GM21381 (cell line): Measurements from ENCODE around the gene PRSS56.
A peak's percentile ranks its signal among the peaks of the same experiment; 100 is the strongest.

Source experiments
- ATAC-seq: cut with Tn5 transposase; IDR thresholded peaks from one replicate; pipeline ENCODE4 v1.9.1; 2021; ENCODE audit warnings: mild to moderate bottlenecking, moderate library complexity; ENCODE audit not compliant: unreplicated experiment

PRSS56 gene

DNA sequence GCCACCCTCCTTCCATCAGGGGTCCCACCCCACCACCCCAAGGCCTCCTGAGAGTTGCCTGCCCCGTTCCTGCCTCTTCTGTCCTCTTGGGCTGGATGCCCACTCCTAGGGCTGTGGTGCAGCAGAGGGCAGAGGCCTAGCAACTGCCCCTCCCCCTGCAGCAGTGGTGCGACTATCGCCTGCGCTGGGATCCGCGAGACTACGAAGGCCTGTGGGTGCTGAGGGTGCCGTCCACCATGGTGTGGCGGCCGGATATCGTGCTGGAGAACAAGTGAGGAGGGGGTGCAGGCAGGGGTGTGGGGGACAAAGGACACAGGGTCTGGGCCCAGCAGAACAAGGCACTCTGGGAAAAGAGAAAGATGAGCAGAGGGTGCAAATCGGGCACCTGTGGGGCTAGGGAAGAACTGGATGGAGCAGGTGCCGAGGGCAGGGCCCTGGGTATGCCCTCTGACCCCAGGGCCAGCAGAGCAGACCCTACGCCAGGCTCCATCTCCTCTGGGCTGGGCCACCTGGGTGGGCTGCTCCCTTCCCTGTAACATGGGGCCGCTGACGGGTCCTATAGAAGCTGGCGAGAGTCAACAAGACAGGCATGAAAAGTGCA, 20.4 kb downstream of the PRSS56 start:
- no peak for ATAC-seq

DNA sequence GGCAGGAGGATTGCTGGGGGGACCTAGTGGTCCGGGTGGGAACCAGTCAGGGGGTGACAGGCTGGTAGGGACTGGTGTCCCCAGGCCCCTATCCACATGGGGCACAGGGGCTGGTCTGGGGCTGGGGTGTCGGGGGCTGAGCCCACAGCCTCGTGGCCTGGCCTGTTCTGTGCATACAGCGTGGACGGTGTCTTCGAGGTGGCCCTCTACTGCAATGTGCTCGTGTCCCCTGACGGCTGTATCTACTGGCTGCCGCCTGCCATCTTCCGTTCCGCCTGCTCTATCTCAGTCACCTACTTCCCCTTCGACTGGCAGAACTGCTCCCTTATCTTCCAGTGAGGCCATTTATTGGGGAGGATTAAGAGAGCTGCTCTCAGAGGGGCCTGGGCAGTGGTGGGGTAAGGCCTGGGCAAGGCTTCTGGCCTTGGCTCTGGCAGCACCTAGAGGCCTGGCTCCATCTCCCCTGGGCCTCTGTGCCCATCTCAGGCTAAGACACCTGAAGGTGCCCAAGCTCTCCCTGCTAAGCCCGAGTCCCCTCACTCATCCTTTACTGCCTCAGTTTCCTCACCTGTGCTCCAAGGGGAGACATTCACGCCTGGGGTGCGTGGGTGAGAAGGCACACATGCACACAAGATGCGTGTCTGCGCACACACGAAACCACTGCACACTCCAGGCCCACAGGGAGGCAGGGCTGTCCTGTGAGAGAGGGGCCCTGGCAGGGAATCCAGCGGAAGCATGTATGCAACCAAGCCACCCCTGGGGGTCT, 21.2 kb downstream of the PRSS56 start:
- no peak for ATAC-seq

DNA sequence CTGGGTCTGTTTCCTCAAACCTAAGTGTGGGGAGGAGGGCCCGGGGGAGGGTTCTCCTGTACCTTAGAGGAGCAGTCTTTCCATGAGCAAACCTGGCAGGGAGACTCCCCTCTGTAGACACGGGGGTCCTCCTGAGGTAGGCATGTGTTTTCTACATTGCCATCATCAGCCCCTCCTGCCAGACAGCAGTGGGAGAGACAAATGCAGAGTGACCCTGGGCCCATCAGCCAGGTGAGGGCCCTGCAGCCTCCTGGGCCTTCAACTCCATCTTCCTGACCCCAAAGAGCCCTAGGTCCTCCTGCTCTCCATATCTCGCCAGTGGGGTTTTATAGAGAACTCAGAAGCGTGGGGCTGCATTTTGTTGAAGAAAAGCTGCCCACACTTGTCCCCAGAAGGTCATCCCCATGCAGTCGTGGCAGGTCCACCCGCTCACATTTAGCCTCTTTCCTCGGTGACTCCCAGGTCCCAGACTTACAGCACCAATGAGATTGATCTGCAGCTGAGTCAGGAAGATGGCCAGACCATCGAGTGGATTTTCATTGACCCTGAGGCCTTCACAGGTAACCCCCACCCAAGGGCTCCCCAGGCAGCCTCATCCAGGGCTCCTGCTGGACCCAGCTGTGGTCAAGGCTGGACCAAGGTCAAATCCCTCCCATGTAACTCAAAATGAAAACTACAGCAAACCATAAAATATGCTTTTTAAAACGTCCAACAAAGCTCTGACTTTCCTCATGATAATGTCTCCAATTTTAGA, 21.9 kb downstream of the PRSS56 start:
- ATAC-seq: no peak

DNA sequence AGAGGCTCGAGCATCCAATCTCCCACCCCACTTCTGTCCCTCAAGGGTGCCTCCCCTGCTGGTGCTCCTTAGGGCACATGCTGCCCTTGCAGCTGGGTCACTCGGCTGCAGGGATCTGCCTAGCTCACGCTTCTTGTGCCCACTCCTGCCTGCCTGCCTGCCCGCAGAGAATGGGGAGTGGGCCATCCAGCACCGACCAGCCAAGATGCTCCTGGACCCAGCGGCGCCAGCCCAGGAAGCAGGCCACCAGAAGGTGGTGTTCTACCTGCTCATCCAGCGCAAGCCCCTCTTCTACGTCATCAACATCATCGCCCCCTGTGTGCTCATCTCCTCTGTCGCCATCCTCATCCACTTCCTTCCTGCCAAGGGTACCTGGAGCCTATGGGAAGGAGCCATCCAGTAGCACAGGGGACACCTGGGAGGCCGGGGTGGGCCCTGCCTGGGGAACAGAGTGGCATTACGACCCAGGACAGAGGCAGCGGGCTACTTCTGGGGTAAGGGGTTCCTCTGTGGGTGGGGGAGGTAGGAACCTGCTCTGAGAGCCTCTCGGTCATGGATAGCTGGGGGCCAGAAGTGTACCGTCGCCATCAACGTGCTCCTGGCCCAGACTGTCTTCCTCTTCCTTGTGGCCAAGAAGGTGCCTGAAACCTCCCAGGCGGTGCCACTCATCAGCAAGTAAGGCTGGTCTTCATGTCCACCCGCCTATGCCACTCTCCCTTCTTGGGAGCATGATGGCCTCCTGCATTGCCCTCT, 22.7 kb downstream of the PRSS56 start:
- ATAC-seq: no peak

DNA sequence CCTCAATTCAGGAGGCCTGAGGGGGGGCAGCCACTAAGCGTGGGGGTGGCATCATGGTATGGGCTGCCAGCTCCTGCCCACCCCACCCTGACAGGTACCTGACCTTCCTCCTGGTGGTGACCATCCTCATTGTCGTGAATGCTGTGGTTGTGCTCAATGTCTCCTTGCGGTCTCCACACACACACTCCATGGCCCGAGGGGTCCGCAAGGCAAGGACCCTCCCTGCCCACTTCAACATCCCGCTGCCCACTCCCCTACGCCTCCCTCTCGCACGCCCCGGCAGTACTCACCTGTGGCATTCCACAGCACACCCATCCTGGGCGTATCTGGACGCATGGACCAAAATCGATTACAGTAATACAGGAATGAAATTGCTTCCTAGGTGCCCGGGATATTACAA, 23.3 kb downstream of the PRSS56 start:
- no peak for ATAC-seq

DNA sequence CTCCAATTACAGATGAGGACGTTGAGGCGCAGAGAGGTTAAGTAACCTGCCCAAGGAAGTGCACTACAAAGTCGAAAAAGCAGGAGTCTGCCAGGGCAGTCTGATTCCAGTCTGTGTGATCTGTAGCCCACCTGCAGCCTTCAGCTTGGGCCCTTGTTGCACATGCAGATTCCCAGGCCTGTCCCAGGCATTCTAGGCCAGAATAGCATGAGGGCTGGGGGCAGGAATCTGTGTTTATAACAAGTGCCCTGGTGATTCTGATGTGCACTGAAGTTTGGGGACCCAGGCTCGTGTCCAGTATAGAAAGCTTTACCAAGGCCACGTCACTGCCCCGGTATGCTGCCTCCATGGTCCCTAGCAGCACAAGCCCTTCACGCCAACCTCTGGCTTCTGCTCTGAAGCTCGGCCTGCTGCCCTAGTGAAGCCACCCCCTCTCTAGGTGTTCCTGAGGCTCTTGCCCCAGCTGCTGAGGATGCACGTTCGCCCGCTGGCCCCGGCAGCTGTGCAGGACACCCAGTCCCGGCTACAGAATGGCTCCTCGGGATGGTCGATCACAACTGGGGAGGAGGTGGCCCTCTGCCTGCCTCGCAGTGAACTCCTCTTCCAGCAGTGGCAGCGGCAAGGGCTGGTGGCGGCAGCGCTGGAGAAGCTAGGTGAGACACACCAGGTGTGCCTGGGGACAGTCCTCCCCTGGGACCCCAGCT, 23.9 kb downstream of the PRSS56 start:
- ATAC-seq: no peak

DNA sequence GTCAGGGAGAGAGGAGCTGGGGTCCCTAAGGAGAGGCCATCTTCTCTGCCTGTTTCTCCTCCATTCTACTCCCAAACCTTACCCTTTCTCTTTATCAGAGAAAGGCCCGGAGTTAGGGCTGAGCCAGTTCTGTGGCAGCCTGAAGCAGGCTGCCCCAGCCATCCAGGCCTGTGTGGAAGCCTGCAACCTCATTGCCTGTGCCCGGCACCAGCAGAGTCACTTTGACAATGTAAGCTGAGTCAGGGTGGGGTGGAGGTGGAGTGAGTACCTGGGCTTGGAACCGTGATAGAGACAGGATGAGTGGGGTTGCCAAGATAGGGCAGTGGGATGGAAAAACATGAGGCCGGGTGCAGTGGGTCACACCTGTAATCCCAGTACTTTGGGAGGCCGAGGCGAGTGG, 24.5 kb downstream of the PRSS56 start:
- no peak for ATAC-seq

DNA sequence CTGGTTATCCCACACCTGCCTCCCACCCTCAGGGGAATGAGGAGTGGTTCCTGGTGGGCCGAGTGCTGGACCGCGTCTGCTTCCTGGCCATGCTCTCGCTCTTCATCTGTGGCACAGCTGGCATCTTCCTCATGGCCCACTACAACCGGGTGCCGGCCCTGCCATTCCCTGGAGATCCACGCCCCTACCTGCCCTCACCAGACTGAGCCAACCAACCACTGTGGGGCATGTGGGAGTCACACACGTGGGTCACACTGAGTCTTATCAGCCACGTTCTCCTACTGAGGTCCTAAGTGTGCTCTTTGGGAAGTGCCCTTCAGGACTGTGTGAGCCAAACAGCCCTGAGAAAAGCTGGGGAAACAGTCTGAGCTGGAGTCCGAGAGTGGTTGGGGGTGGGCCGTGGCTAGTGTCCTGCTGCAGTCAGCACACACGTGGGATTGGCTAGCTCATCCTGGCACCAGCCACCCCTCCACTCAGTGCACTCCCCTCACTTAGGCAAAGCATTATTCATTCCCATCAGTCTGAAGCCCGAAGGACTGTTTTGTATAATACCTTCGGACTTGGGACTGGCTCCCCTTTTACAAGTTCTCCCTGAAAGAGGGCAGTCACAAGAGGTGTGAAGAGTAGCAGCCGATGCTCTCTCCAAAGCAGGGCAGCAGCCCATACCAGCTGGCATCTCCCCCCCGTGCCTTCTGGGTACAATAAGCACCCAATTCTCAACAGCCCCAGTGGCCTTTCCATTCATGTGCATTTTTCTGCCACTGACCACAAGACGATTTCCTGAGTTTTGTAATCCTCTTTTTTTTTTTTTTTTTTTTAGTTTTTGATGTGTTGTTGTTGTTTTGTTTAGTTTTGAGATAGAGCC, 25.6 kb downstream of the PRSS56 start:
- ATAC-seq: no peak

DNA sequence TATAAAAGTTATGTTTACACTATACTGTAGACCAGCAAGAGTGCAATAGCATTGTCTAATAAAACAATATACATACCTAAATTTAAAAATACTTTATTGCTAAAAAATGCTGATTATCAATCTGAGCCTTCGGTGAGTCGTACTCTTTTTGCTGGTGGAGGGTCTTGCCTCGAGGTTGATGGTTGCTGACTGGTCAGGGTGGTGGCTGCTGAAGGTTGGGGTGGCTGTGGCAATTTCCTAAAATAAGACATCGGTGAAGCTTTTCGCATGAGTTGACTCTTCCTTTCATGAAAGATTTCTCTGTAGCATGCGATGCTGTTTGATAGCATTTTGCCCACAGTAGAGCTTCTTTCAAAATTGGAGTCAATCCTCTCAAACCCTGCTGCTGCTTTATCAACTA, 27.8 kb downstream of the PRSS56 start:
- ATAC-seq: no peak

DNA sequence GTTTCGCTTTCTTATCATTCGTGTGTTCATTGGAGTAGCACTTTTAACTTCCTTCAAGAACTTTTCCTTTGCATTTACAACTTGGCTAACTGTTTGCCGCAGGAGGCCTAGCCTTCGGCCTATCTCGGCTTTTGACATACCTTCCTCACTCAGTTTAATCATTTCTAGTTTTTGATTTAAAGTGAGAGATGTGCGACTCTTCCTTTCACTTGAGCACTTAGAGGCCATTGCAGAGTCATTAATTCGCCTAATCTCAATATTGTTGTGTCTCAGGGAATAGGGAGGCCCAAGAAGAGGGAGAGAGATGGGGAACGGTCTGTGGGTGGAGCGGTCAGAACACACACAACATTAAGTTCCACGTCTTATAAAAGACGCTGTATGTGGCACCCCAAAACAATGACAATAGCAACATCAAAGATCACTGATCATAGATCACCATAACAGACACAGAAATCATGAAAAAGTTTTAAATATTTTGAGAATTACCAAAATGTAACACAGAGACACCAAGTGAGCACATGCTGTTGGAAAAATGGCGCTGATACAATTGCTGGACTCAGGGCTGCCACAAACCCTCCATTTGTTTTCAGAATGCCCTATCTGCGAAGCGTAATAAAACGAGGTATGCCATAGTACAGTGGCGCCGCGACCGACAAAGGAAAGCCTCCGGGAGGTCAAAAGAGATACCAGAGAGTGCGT, 29.6 kb downstream of the PRSS56 start:
- ATAC-seq: no peak

DNA sequence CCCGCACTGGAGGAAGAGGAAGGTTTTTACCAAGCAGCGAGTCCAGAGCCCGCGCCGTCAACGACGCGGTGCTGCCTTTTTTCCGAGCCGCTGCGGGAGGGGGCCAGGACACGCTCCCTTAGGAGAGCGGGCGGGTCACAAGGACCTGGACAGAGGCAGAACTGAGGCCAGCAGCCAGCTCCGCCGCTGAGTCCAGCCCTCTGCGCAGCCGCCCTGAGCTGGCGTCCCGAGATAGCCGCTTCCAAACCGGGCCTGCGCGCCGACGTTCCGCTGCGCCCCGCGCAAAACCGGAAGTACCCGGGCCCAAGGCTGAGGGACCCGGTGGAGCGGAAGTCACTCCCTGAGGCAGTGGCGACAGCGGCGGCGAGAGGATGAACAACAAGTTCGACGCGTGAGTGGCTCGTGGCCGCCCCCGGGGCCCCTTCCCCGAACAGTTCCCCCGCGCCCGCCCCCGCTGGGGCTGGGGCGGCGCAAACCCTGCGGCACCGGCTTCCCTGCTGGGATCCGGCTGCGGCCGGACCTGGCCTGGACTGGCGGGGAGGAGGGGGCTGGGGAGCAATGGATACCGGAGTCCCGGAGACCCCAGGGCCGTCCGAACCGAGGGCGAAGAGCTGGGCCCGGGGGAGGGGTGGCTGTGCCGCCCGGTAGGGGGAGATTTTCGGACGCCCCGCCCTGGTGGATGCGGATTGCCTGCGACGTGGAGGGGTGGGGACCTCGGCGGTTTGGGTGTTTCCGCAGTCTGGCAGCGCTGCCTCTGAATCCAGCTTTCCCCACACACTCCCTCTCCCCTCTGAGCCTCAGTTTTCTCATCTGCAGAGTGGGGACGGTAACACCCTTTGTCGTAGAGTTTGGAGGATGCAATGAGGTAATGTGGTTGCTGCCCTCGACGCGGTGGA, 30.4 kb downstream of the PRSS56 start, which contains the start of the genes EIF4E2 and TIGD1:
EIF4E2 (plus strand) TSS at position 336 of the 896 bp plus-strand sequence; CDS start at position 372, 36 bp downstream.
TIGD1 (minus strand) TSS at position 204 of the 896 bp plus-strand sequence. CDS start 675 bp downstream, outside the sequence.
- ATAC-seq: peak; percentile 96

DNA sequence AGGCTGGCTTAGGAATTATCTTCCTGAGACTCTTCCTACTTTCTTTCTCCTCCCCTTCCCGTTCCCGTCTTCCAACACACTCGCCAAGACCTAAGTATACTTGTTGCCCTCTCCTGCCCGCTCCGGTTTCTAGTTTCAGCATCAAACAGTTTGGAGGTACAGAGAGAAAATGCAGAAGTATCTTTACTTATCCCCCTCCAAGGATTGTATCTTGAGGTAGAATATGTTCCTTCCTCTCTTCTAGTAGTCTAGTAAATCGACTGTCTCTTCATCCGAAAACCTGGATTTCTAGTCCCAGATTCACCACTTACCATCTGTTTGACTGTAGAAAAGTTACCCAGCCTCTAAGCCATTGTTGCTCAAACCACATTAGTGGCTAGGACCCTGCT, 31.1 kb downstream of the PRSS56 start:
- ATAC-seq: no peak

DNA sequence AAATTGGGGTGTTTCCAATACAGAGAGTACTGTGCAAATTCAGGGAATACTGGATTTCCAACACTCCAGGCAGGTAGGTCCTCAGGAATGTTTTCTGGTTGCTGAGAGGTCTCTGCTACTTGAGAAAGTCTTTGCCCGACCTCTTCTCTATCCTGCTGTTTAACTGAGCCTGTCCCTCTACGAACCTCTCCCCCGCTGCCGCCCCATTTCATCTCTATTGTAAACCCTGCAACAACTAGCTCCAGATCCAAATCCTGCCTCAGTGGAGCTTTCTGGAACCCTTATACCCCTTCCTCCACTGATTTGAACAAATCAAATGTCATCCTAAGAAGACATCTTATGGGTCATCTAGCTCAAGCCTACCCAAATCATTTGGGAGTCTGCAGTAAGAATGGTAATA, 31.6 kb downstream of the PRSS56 start:
- ATAC-seq: no peak

DNA sequence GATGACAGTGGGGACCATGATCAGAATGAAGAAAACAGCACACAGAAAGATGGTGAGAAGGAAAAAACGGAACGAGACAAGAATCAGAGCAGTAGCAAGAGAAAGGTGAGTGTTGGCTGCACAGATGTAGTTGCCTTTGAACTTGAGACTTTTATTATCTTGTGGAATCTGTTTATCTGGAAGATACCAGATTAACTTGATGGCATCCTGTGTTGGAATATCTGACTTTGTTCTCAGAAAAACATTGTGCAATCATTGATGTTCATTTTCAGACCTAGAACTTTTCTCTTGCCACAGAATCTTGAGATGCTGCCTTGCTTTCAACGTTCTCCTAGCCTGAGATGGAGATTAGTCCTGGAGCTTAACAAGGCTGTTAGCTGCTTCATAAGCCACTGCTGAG, 36.2 kb downstream of the PRSS56 start:
- ATAC-seq: no peak

DNA sequence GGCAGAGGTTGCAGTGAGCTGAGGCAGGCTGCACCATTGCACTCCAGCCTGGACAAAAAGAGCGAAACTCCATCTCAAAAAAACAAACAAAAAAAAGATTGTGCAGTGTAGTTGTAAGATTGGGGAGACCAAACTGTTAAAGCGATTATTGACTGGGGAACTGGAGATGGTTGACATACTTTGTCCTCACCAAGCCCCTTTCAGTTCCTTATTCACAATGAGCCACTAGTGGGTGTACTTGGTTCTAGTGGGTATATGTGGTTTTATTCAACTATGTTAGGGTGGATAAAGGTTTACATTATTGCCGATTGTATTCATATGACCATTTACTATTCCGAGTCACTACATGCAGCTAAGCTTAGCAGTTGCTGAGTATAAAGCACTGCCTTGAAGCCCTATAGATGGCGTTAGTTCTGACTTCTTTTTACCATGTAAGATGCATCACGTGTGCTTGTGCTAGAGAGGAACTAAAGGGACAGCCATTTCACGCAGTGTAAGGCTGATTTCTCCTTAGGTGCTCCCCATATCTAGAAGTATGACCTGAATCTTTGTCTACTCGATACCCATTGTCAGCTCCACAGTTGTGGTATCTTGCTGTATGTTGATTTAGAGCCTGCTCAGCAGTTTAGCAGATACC, 42.4 kb downstream of the PRSS56 start:
- ATAC-seq: no peak

DNA sequence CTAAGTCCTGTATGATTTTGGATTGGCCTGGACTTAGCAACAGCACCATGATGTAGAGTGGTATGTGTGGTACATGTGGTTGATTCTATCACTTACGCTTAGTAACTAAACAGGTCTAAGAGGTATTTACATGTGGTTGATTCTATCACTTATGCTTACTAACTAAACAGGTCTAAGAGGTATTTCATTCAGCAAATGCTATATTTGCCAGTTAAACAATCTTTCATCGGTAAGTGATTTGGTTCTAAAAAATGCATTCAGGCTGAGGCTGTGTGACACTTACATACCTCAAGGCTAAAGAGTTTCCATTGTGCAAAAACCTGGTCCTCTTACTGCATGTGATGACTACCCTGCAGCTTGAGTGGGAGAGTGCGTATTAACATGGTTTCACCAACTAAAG, 43.4 kb downstream of the PRSS56 start:
- no peak for ATAC-seq

DNA sequence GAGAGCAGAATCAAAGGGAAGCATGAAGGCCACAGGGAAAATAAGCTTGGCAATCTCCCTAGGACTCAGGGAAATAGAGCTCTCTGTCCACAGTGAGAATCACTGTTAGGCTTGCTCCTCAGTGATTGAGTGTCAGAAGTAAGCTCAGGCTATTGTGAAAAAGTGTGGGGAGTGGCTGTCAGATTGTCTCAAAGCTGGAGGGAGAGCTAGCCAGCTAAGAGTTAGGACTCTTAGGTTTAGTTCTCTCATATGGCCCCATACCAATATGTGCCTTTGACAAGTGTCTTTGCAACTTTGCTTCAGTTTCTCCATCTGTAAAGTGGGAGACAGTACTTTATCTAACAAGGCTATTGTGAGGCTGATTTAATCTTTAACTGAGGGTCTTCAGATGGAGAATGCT, 47.5 kb downstream of the PRSS56 start:
- no peak for ATAC-seq
